Ectodermal cell (in vitro differentiated cells): ENCODE data around the gene PDLIM5.

ENCODE experiments used
- H3K27ac ChIP-seq: 2 replicates; pipeline ENCODE4 v1.7.0; 2013; ENCODE audit warnings: mild to moderate bottlenecking, low read depth, low read length; ENCODE audit not compliant: insufficient read depth, poor library complexity, severe bottlenecking
- H3K27me3 ChIP-seq: 2 replicates; pipeline ENCODE4 v1.7.0; 2013; ENCODE audit warnings: mild to moderate bottlenecking, low read length; ENCODE audit not compliant: insufficient read depth, control insufficient read depth, poor library complexity, severe bottlenecking
- H3K36me3 ChIP-seq: one replicate; pipeline ENCODE4 v1.7.0; 2013; ENCODE audit warnings: low read length; ENCODE audit not compliant: control insufficient read depth, insufficient read depth
- H3K4me1 ChIP-seq: one replicate; pipeline ENCODE4 v1.7.0; 2013; ENCODE audit warnings: low read length; ENCODE audit not compliant: control insufficient read depth, insufficient read depth
- H3K4me3 ChIP-seq: 2 replicates; pipeline ENCODE4 v1.7.0; 2013; ENCODE audit warnings: low read depth, low read length, control low read depth; ENCODE audit not compliant: insufficient read depth
- H3K9me3 ChIP-seq: 2 replicates; pipeline ENCODE4 v1.7.0; 2013; ENCODE audit warnings: mild to moderate bottlenecking, low read length, moderate library complexity; ENCODE audit not compliant: control insufficient read depth
- WGBS, 2 experiments: methylation state at CpG; one replicate each; pipeline ENCODE4 v1.1.7; 2013; ENCODE audit warnings: missing lambda C conversion rate in 2 of 2; 5-methylcytosine and 5-hydroxymethylcytosine counted together

The PDLIM5 gene

DNA sequence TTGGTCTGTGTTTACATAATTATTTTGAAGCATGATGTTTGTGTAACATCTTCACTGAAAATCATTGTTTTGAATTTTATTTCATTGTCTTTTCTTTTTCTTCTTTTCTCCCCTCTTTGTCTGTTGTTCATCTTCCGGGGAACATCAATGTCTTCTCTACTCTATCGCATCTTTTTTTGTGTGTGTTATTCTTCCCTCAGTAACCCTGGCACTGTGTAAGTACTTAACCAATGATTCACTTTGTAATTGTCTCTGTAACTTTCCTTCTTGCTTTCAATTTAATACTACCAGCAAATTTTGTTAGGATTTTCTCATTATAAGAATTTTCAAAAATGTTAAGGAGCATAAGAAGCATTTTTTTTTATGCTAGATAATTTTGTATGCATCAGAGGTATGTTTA lies 130.8 kb downstream of the PDLIM5 start:
- H3K27ac ChIP-seq, result no peak overlapping the region
- no peak overlapping the region for H3K4me3 ChIP-seq
- peaks cover 6% of the 10 kb centered on the region for H3K4me1 ChIP-seq
- H3K9me3 ChIP-seq, result no peaks in the 10 kb centered on the region
- 95 to 96% methylated on average over 2 of the region's 2 CpGs for WGBS, 2 experiments
- no peaks in the 10 kb centered on the region for H3K36me3 ChIP-seq
- no peaks in the 10 kb centered on the region for H3K27me3 ChIP-seq

DNA sequence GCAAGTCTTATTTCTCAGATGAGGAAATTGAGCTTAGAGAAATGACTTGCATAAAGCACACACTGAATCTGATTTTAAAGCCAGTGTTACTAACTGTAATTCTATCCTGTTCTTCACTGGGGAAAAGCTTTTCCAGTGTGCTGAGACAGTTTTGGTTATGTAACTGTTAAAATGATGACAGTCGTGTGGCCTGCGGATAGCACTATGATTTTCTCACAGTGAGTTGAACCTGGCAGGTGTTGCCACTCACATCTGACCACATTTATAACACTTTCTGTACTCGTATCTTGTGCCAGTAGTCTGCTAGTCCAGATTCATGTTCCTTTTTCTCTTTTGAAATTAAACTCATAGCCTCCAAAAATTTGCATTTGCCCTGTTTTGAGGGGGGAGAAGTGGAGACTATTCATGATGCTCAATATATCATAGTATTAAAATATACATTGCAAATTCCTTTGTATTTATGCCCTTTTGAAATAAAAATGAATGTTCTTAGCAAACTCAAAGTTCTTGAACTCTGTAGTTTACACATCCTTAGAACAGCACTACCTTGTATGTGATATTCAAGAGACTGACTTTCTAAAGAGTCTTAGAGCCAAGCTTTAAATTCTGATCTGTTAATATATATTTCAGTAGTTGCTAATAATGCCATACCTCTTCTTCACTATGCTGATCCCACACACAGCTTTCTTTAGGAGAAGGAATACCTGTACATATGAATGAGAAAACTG lies 132.3 kb downstream of the PDLIM5 start:
- WGBS, 2 experiments, result 94 to 97% methylated on average over 3 of the region's 3 CpGs
- no peaks in the 10 kb centered on the region for H3K27me3 ChIP-seq
- no peak overlapping the region for H3K27ac ChIP-seq
- H3K9me3 ChIP-seq, result no peaks in the 10 kb centered on the region
- no peaks in the 10 kb centered on the region for H3K4me1 ChIP-seq
- H3K36me3 ChIP-seq, result no peaks in the 10 kb centered on the region
- H3K4me3 ChIP-seq, result no peak overlapping the region

DNA sequence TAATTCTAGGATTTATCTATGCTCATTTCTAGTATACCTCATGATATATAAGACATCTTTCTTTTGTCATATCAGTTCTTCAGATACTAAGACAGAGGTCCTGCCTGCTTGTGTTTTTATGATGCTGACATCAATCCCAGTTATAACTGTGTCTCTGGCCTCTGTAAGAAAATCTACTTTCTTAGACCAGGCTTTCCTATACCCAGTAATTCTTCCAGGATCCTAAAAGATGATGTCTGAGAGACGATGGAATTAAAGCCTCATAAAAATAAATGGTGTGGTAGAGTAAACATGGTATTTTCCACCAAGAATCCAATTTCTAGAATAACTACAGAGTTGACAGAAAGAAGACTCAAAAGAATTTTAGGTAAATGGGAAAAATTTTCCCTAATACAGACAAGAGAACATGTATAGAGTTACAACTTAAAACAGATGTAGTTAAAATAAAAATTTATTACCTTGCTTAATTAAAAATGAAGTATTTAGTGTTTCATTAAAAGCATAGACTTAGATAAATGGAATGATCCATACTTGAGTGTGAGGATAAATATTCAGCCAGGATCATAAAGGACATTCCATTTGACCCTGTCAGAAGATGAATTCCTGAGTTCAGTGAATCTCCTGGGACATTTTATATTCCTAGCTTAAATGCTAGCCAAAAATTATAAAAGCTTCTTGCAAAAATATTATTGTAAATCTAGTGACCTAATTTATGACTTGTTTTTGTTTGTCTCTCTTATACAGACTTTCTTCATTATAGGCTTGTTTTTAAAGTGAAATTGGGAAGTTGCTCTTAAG lies 137.4 kb downstream of the PDLIM5 start:
- no peaks in the 10 kb centered on the region for H3K36me3 ChIP-seq
- H3K4me3 ChIP-seq, result no peak overlapping the region
- no peaks in the 10 kb centered on the region for H3K4me1 ChIP-seq
- no peak overlapping the region for H3K27ac ChIP-seq
- H3K27me3 ChIP-seq, result no peaks in the 10 kb centered on the region
- no peaks in the 10 kb centered on the region for H3K9me3 ChIP-seq
- WGBS, 2 experiments, result 80% methylated on average over 1 of the region's 1 CpG; no CpG with 5 or more reads in 1 of the 2 experiments

DNA sequence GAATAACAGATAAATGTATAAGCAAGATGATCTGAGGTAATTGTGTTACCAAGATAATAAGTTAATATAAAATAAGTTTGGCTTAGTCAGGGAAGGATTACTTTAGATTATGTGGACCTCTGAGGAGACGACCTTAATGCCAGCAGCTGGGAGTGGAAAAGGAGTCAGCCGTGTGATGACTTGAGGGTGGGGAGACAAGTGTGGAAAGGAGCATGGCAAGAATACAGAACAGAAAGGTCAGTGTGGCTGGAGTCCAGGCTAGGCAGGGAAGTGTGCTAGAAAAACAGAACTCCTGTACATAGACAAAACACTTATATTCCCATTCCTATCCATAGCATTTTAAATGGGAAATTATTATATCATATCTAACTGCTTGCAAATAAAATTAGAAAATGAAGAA lies 138.8 kb downstream of the PDLIM5 start:
- no peaks in the 10 kb centered on the region for H3K27me3 ChIP-seq
- H3K4me3 ChIP-seq, result no peak overlapping the region
- H3K36me3 ChIP-seq, result no peaks in the 10 kb centered on the region
- H3K27ac ChIP-seq, result no peak overlapping the region
- 90 to 98% methylated on average over 2 of the region's 2 CpGs for WGBS, 2 experiments
- no peaks in the 10 kb centered on the region for H3K4me1 ChIP-seq
- H3K9me3 ChIP-seq, result no peaks in the 10 kb centered on the region

DNA sequence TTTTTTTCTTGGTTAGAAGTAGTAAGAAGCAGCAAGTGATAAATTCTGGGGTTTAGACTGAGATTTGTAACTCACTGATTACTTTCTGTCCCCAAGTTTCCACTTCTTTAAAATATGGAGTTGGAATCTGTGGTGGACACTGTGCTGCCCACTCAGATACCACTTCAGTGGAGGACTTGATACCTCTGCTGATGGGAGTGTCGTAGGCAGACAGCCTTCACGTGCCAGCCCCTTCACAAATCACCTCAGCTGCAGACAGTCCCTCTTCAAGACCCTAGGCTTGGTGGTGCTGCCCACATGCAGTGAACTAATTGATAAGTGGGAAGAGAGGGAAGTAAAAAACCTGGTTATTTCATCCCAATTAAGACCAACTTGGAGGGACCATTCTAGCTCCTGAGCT lies 139.5 kb downstream of the PDLIM5 start:
- Histone ChIP-seq H3K36me3 (no peaks in the 10 kb centered on the region), H3K4me1 (no peaks in the 10 kb centered on the region)
- WGBS, 2 experiments, result 96 to 100% methylated on average over 2 of the region's 2 CpGs

DNA sequence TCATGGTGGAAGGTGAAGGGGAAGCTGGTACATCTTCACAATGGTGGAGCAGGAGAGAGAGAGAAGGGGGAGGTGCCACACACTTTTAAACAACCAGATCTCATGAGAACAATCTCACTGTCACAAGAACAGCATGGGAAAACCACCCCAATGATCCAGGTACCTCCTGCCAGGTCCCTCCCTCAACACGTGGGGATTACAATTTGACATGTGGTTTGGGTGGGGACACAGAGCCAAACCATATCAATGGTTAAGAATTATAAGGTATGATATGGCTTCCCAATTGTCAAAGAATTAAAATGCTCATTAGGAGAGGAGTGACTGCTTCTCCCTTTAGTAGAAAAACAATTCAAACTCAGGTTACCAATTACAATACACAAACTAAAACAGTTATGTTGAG lies 143.3 kb downstream of the PDLIM5 start:
- H3K4me3 ChIP-seq, result no peak overlapping the region
- no peaks in the 10 kb centered on the region for H3K36me3 ChIP-seq
- H3K4me1 ChIP-seq, result no peaks in the 10 kb centered on the region
- H3K27me3 ChIP-seq, result no peaks in the 10 kb centered on the region
- 67 to 95% methylated on average over 1 of the region's 1 CpG for WGBS, 2 experiments
- no peaks in the 10 kb centered on the region for H3K9me3 ChIP-seq
- no peak overlapping the region for H3K27ac ChIP-seq

More for the DNA sequence above, 139.5 kb downstream of the PDLIM5 start:
- H3K9me3 ChIP-seq, result no peaks in the 10 kb centered on the region
- no peak overlapping the region for H3K4me3 ChIP-seq
- H3K27me3 ChIP-seq, result no peaks in the 10 kb centered on the region
- H3K27ac ChIP-seq, result no peak overlapping the region

DNA sequence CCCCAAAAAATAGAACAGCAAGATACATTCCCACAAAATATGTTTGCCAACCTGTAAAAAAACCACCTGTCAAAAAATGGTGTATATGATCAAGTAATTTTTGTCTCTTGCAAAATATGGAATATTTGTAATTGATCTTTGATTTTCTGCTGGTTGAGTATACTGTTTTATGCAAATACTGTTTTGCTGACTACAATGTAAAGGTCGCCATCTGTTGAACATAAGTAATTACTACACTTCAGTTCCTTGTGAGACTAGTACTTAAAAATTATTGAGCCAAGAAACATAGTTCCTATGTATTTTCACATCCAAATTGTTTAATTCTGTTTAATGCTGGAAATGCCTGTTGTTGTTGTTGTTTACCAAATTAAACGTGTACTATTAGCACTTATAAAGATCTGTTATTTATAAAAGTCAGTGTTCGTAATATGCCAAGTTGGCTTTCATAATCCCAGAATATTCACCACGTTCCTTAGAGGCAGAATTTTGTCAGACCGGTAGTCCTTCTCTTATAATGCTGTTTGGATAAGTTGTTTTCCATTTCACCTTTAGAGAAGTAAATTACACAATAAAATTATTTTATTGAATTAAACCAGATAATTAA lies 144.2 kb downstream of the PDLIM5 start:
- Histone ChIP-seq H3K4me1 (no peaks in the 10 kb centered on the region), H3K9me3 (no peaks in the 10 kb centered on the region), H3K36me3 (no peaks in the 10 kb centered on the region), H3K4me3 (no peak overlapping the region), H3K27ac (no peak overlapping the region), H3K27me3 (no peaks in the 10 kb centered on the region)
- 83 to 94% methylated on average over 2 to 4 of the region's 5 CpGs for WGBS, 2 experiments

DNA sequence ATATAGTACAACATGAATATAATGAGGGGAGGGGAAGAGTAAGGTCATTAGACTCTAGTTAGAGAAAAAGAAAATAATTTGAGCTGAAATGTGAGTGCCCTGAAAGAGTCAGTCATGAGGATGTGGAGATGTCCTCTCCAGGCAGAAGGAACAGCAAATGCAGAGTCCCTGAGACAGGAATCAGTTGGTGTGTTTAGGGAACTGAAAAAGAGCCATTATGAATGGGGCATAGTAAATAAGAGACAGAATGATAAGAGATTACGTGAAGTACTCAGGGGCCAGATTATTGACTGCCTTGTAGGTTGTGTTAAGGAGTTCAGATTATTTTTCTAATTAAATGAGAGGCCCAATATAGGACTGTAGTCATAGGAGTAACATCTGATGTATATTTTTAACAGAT lies 147.0 kb downstream of the PDLIM5 start:
- 95% methylated on average over 1 of the region's 1 CpG for WGBS, 2 experiments

DNA sequence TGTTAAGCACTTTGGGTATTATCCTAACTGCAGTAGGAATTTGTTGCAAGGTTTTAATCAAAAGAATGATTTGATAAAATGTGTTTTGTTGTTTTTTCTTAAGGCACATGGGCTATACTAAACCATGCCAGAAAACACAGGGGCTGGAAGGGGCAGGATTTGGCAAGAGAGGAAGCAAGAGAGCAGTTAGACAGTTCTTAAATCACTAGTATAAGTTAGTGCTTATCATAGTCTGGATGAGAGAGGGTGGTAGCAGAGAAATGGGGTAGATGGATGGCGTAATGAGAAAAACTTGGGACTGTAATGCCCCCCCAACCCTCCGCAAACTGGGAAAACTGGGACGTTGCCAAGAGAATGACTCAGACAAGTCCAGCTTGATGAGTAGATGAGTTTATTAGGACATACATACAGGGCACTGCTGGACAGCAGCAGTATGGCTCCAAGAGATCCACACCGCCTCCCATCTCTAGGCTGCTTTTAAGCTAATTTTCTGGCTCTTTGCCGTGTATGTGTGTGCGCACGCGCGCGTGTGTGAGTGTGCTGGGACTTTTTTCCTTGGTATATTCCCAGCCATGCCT lies 151.5 kb downstream of the PDLIM5 start:
- Histone ChIP-seq H3K27ac (no peak overlapping the region), H3K4me3 (no peak overlapping the region), H3K36me3 (no peaks in the 10 kb centered on the region), H3K9me3 (no peaks in the 10 kb centered on the region), H3K4me1 (no peaks in the 10 kb centered on the region), H3K27me3 (no peaks in the 10 kb centered on the region)
- WGBS, 2 experiments, result 90 to 95% methylated on average over 10 of the region's 10 CpGs

More for the DNA sequence above, 147.0 kb downstream of the PDLIM5 start:
- H3K4me1 ChIP-seq, result no peaks in the 10 kb centered on the region
- no peaks in the 10 kb centered on the region for H3K9me3 ChIP-seq
- no peak overlapping the region for H3K4me3 ChIP-seq
- H3K27me3 ChIP-seq, result no peaks in the 10 kb centered on the region
- no peaks in the 10 kb centered on the region for H3K36me3 ChIP-seq
- no peak overlapping the region for H3K27ac ChIP-seq

DNA sequence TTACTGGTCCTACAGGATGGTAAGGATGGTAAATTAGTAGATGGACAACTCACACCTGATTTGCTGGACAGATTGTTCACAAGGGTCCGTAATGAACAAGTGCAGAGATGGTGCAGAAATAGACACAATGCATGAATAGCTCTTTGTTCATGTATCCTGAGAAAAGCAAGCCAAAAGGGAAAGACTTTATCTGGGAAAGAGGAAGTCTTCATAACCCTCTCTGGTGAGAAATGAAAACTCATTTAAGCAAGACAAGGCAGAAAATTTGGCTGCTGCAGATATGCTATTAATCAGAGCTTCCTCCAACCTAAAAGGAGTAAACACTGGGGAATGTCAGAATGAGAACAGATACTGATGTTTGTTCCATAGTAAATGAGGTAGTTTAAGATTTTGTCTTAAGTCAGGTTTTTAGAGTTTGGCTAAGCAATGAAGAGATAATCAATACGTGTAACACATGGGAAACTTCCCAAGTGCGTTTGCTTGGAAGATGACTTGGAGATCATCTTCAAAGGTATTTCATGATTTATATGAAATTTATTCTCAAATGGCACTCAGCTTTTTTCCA lies 153.6 kb downstream of the PDLIM5 start:
- H3K9me3 ChIP-seq, result no peaks in the 10 kb centered on the region
- no peak overlapping the region for H3K4me3 ChIP-seq
- H3K36me3 ChIP-seq, result no peaks in the 10 kb centered on the region
- H3K4me1 ChIP-seq, result no peaks in the 10 kb centered on the region
- 89 to 97% methylated on average over 3 of the region's 3 CpGs for WGBS, 2 experiments
- no peaks in the 10 kb centered on the region for H3K27me3 ChIP-seq
- H3K27ac ChIP-seq, result no peak overlapping the region
